HG02938 (cell line): Measurements from ENCODE around the gene TNFRSF19.
"Not testable (repeated sequence)": the region's sequence is repeated elsewhere in the genome, so short reads cannot be mapped to it uniquely, and the experiment has no call there.

Experiments used
- ATAC-seq: cut with Tn5 transposase; IDR thresholded peaks from one replicate; pipeline ENCODE4 v1.9.1; 2021; ENCODE audit warnings: mild to moderate bottlenecking, moderate library complexity; ENCODE audit not compliant: unreplicated experiment

Gene TNFRSF19

GRCh38 chr13:23652909-23653726 lies 82.9 kb downstream of the TNFRSF19 start:
- no peak for ATAC-seq

GRCh38 chr13:23654111-23655110 lies 84.2 kb downstream of the TNFRSF19 start:
- no peak for ATAC-seq

GRCh38 chr13:23655321-23655720 lies 85.1 kb downstream of the TNFRSF19 start:
- ATAC-seq, result no peak

- ATAC-seq, result no peak
These were observed 86.6 kb downstream of the TNFRSF19 start for GRCh38 chr13:23656637-23657371.

- no peak for ATAC-seq
These were observed 88.8 kb downstream of the TNFRSF19 start for GRCh38 chr13:23658929-23659541.

GRCh38 chr13:23660249-23660648 lies 90.0 kb downstream of the TNFRSF19 start:
- ATAC-seq, result no peak

GRCh38 chr13:23666582-23666981 lies 96.4 kb downstream of the TNFRSF19 start:
- no peak for ATAC-seq

- ATAC-seq, result no peak
These were observed 97.5 kb downstream of the TNFRSF19 start for GRCh38 chr13:23667750-23668149.

GRCh38 chr13:23668562-23668961 lies 98.3 kb downstream of the TNFRSF19 start:
- no peak for ATAC-seq

- no peak for ATAC-seq
These were observed 100.6 kb downstream of the TNFRSF19 start for GRCh38 chr13:23670793-23671192.

- no peak for ATAC-seq
These were observed 101.2 kb downstream of the TNFRSF19 start for GRCh38 chr13:23671377-23671776.

- no peak for ATAC-seq
These were observed 101.7 kb downstream of the TNFRSF19 start for GRCh38 chr13:23671897-23672296.

- ATAC-seq, result no peak
These were observed 102.4 kb downstream of the TNFRSF19 start for GRCh38 chr13:23672616-23673015.

- no peak for ATAC-seq
These were observed 103.1 kb downstream of the TNFRSF19 start for GRCh38 chr13:23673354-23673753.

GRCh38 chr13:23673867-23674605 lies 103.8 kb downstream of the TNFRSF19 start:
- no peak for ATAC-seq

GRCh38 chr13:23674795-23675640 lies 104.8 kb downstream of the TNFRSF19 start:
- ATAC-seq, result no peak

- not testable (repeated sequence) for ATAC-seq
These were observed 107.6 kb downstream of the TNFRSF19 start for GRCh38 chr13:23677679-23678288.

- no peak for ATAC-seq
These were observed 108.6 kb downstream of the TNFRSF19 start for GRCh38 chr13:23678795-23679194.
